Aorta (tissue), 5 donors: Measurements from ENCODE around the gene MCEMP1. TPM values are rescaled to one million over a fixed set of nuclear protein-coding genes. Genes with fewer than 3 reads are reported as not detected.

Source experiments
- ATAC-seq: fragments of 200-7000 bp; cut with Tn5 transposase; one replicate; pipeline ENCODE4 v1.9.1; 2022; ENCODE audit warnings: moderate library complexity; ENCODE audit not compliant: low FRiP score
- DNase-seq, 2 donors: peaks; one replicate each; pipeline ENCODE4 v3.0.0-alpha.2; 2020
- H3K27ac ChIP-seq, 2 donors: one replicate each; pipeline ENCODE4 v1.5.1; 2013; ENCODE audit warnings: low read length in 2 of 2, mild to moderate bottlenecking in 2 of 2, moderate library complexity in 2 of 2, control low read depth in 1 of 2, inconsistent platforms in 1 of 2, low read depth in 1 of 2
- H3K27me3 ChIP-seq, 2 donors: one replicate each; pipeline ENCODE4 v1.6.1; 2013; ENCODE audit warnings: control low read depth in 1 of 2, low read length in 1 of 2, mild to moderate bottlenecking in 1 of 2, moderate library complexity in 1 of 2; ENCODE audit not compliant: insufficient read depth in 2 of 2, control insufficient read depth in 1 of 2
- H3K36me3 ChIP-seq, 2 donors: one replicate each; pipeline ENCODE4 v1.6.1; 2013; ENCODE audit warnings: control low read depth in 1 of 2, low read length in 1 of 2, mild to moderate bottlenecking in 1 of 2; ENCODE audit not compliant: insufficient read depth in 2 of 2, control insufficient read depth in 1 of 2
- H3K4me1 ChIP-seq, 2 donors: one replicate each; pipeline ENCODE4 v1.6.1; 2013; ENCODE audit warnings: low read length in 2 of 2, control low read depth in 1 of 2, mild to moderate bottlenecking in 1 of 2, moderate library complexity in 1 of 2; ENCODE audit not compliant: insufficient read depth in 2 of 2, control insufficient read depth in 1 of 2
- H3K4me3 ChIP-seq, 2 donors: one replicate each; pipeline ENCODE4 v1.5.1; 2013; ENCODE audit warnings: low read length in 2 of 2, control low read depth in 1 of 2, mild to moderate bottlenecking in 1 of 2
- H3K9me3 ChIP-seq: one replicate; pipeline ENCODE4 v1.6.1; 2013; ENCODE audit warnings: mild to moderate bottlenecking, low read length; ENCODE audit not compliant: control insufficient read depth
- WGBS, 2 donors: extraction: QIAGEN DNeasy Blood & Tissue Kit; methylation state at CpG; one replicate each; pipeline ENCODE4 v1.1.7; 2013; 5-methylcytosine and 5-hydroxymethylcytosine counted together
- intact Hi-C, 2 donors: fragments of 100-400 bp; cut with DNase I; formaldehyde crosslinking; loops; one replicate each; pipeline versions ENCODE4 v1.14.2 to v1.15.0; 2022
- polyA plus RNA-seq, 2 donors: library from polyadenylated mRNA; stranded (reverse); fragments of 200-250 nt; gene quantifications; one replicate each; pipeline ENCODE4 v1.2.3, GENCODE V29; 2013
- total RNA-seq, 2 donors: library from RNA; stranded (reverse); fragmentation: NEBNext Ultra II Directional; extraction: Animal tissue kit (Norgen Biotek cat#: 25700); gene quantifications; one replicate each; pipeline ENCODE4 v1.2.1, GENCODE V29; 2021
- donor health status: healthy with polysubstance abuse.
- donor health status: Bipolar disorder and iron deficiency.
- donor health status: DM: no; HTN: no; CAD: no.
- donor health status: DM: no; HTN: no; CAD: no.
- donor health status: DM: yes; HTN: yes; CAD: no.

Gene MCEMP1
- total and polyA plus RNA-seq, 4 donors: 0.10 to 8.3 (median 2.5) TPM

DNA sequence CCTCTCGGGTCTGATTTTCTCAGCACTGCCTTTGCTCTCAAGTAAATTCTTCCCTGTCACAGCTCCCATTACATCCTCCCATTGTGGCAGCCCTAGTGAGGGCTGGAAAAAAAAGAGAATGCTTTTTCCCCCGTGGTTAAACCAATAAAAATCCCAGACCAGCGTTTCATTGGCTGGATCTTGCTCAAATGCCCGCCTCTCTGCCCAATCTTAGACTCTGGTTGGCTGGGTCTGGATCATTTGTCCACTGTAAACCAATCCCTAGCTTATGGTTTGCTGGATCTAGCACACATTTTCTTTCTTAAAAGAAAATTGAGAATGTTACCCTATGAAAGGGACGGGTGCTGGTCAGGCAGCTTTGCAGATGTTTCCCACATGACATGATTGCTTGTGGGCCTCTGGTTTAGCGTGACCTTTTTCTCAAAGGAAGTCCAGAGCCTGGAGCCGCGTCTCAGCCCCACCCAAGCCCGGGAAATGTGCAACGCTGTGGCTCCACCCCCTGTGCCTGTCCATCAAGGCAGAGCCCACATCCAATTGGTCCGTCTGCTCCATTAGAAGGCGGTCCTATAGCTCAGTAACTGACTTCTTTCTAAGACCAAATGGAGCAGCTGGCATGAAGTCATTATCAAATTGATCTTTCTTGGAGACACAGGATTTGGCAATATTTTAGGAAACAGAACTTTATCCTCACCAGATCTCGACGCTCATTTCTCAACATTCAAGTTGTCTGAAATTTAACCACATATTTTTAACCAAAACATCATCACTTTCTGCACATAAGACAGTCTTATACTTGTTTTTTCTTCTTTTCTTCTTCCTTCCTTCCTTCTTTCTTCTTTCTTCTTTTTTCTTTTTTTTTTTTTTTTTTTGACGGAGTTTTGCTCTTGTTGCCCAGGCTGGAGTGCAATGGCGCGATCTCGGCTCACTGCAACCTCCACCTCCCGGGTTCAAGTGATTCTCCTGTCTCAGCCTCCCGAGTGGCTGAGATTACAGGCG is 2.6 kb upstream of the MCEMP1 start:
- 46 to 57% methylated on average over 19 to 21 of the region's 21 CpGs for WGBS, 2 donors
- Histone ChIP-seq H3K4me3 (no peak overlapping the region), H3K9me3 (no peaks in the 10 kb centered on the region), H3K27ac (no peak overlapping the region), H3K36me3 (no peaks in the 10 kb centered on the region), H3K4me1 (no peaks in the 10 kb centered on the region), H3K27me3 (no peaks in the 10 kb centered on the region)
- intact Hi-C loops: loop anchor here in 1 of 2 donors (5.0 kb wide), 1 partner anchor 322 kb away; no protein-coding TSS in a partner anchor
- peak; percentile 84 to 85 for DNase-seq
- ATAC-seq: no peak

DNA sequence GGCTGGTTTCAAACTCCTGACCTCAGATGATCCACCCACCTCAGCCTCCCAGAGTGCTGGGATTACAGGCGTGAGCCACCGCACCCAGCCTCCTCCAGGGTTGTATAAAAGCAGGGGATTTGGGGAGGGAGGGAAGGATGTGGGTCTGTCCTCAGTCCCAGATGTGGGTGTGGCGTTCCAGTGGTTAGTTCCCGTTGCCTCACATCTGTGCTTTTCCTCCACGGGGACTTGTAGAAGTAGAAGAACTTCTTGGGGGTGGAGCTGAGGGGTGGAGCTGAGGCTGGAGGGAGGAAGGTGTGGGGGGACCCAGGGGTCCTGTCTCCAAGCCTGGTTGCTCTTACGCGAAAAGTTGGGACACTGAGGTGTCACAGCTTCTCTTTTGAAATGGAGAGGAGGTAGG is 514 bp upstream of the MCEMP1 start:
- Histone ChIP-seq H3K36me3 (no peaks in the 10 kb centered on the region), H3K27me3 (no peaks in the 10 kb centered on the region), H3K27ac (no peak overlapping the region), H3K9me3 (no peaks in the 10 kb centered on the region), H3K4me3 (no peak overlapping the region), H3K4me1 (no peaks in the 10 kb centered on the region)
- no peak for ATAC-seq
- intact Hi-C loops: loop anchor here in 1 of 2 donors (5.0 kb wide), 1 partner anchor 324 kb away; no protein-coding TSS in a partner anchor
- no peak for DNase-seq
- 44 to 57% methylated on average over 7 of the region's 7 CpGs for WGBS, 2 donors

DNA sequence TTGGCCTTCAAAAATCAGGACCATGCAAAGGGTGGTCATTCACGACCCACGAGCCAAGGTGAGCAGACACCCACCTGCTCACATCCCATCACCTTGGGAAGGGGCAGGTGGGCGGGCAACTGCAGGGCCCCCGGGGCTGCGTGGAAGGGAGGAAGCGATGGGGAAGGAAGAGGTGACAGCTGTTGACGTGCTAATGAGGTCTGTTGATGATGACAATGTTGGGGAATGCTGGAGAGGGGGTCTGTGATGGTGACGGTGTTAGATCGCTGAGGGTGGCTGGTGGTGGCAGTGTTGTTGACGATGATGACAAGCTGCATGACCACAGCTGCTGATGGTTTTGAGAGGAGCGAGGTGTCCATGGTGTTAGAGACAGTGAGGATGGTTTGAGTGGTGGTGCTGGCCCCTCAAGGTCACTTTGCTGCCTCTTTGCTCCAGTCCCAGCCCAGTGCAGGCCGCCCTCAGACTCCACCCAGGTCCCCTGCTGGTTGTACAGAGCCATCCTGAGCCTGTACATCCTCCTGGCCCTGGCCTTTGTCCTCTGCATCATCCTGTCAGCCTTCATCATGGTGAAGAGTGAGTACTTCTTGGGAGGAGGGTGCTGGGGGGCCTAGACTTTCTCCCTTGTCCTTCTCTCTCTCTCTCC is 900 bp downstream of the MCEMP1 start:
- ATAC-seq (no peak), DNase-seq (no peak)
- no peak overlapping the region for H3K27ac ChIP-seq
- H3K4me3 ChIP-seq: no peak overlapping the region
- 46 to 49% methylated on average over 12 of the region's 12 CpGs for WGBS, 2 donors
- no peaks in the 10 kb centered on the region for H3K27me3 ChIP-seq
- no peaks in the 10 kb centered on the region for H3K4me1 ChIP-seq
- intact Hi-C loops: loop anchor here in 1 of 2 donors (2.0 to 5.0 kb wide), 2 partner anchors 27 to 325 kb away; no protein-coding TSS in a partner anchor
- no peaks in the 10 kb centered on the region for H3K9me3 ChIP-seq
- no peaks in the 10 kb centered on the region for H3K36me3 ChIP-seq

DNA sequence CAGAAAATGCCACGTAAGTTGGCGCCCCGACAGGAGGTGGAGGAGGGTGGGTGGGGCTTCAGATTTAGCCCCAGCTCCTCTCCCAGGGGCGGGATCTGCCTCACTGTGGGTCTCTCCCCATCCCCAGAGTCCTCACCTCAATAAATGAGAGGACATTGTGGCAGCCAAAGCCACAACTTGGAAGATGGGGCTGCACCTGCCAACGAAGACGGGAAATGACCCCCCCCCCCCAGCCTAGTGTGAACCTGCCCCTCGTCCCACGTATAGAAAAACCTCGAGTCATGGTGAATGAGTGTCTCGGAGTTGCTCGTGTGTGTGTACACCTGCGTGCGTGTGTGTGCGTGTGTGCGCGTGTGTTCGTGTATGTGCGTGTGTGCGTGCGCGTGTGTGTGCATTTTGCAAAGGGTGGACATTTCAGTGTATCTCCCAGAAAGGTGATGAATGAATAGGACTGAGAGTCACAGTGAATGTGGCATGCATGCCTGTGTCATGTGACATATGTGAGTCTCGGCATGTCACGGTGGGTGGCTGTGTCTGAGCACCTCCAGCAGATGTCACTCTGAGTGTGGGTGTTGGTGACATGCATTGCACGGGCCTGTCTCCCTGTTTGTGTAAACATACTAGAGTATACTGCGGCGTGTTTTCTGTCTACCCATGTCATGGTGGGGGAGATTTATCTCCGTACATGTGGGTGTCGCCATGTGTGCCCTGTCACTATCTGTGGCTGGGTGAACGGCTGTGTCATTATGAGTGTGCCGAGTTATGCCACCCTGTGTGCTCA is 2.3 kb downstream of the MCEMP1 start:
- Histone ChIP-seq H3K9me3 (no peaks in the 10 kb centered on the region), H3K4me3 (no peak overlapping the region), H3K4me1 (no peaks in the 10 kb centered on the region), H3K27ac (no peak overlapping the region), H3K36me3 (no peaks in the 10 kb centered on the region), H3K27me3 (no peaks in the 10 kb centered on the region)
- intact Hi-C loops: loop anchor here in 1 of 2 donors (2.0 to 5.0 kb wide), 2 partner anchors 28 to 327 kb away; no protein-coding TSS in a partner anchor
- DNase-seq: peak in 1 of 2 donors; percentile 55
- no peak for ATAC-seq
- 52 to 53% methylated on average over 30 of the region's 30 CpGs for WGBS, 2 donors

DNA sequence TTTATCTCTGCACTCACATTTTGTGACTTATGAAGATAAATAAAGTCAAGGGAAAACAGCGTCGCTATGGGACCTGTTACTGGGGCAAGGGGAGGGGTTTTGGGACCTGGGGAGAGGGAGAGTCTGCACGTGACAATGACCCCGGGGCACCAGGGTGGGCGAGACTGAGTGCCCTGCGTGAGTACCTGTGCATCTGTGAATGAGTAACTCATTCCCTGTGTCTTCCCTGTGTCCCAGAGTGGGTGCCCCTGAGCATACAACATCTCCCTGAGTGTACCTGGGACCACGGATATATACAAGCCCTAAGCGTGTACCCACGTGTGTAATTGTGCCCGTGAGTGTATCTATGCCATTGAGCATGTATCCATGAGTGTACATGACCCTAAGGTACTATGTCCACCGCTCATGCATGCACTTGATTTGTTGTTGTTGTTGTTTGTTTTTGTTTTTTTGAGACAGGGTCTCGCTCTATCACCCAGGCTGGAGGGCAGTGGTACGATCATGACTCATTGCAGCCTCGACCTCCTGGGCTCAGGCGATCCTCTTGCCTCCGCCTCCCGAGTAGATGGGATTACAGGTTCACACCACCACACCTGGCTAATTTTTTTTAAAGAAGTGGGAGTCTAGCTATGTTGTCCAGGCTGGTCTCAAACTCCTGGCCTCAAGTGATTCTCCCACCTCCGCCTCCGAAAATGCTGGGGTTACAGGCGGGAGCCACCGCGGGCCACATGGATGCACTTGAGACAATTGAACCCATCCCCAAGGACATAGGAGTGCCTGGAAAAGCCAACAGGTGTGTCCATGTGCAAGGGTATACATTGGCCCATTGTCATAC is 3.1 kb downstream of the MCEMP1 start:
- DNase-seq (no peak), ATAC-seq (no peak)
- Histone ChIP-seq H3K36me3 (no peaks in the 10 kb centered on the region), H3K4me3 (no peak overlapping the region), H3K9me3 (no peaks in the 10 kb centered on the region), H3K27ac (no peak overlapping the region), H3K4me1 (no peaks in the 10 kb centered on the region), H3K27me3 (no peaks in the 10 kb centered on the region)
- intact Hi-C loops: loop anchor here (1.0 to 10.0 kb wide), 8 partner anchors 28 to 328 kb away; partner anchors contain the start of genes PET100 (in 1 of the 2) and XAB2 (in 1 of the 2)
- WGBS, 2 donors: 48 to 50% methylated on average over 22 of the region's 22 CpGs

DNA sequence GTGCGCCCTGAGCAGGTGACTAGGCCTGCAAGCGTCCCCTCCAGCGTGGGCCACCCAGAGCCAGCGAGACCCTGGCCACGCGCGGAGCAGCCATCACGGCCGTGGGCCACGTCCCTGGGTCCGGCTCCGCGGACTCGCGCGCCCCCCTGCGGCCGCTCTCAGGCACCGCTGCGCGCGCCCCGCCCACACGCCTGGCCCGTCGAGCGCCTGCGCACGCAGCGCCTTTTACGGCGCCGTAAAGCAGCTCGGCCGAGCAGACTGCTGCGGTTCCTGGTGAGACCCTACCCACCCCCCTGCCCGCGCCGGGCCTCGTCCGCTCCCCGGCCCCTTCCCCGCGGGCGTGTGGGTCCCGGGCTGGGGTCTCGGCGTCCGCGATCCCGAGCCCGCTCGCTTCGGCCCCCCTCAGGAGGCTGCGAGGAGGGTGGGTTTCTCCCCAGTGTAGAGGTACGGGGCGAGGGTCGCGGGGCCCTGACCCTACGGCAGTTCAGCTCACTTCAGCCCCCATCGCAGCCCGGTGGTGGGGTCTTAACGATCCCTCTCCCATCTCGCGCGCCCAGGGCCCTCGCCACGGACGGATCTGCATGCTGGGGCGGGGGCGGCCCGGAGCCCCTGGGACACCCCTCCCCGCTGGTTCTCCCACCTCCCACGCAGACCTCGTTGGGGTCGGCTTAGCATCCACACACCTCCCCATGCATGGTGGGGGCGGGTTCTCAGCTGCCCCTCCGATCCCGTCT is 3.9 kb downstream of the MCEMP1 start, which contains the start of gene TRAPPC5:
TSS of gene TRAPPC5 (plus strand) at position 228 of the 734 bp plus-strand sequence. CDS start 1,421 bp downstream, outside the sequence.
- H3K4me1 ChIP-seq: no peaks in the 10 kb centered on the region
- ATAC-seq (peak; percentile 96), DNase-seq (peak; percentile 90 to 96)
- H3K36me3 ChIP-seq: no peaks in the 10 kb centered on the region
- H3K4me3 ChIP-seq: peak within 1 kb of the TSS; percentile 82 to 95
- 0% methylated on average over 59 to 79 of the region's 79 CpGs for WGBS, 2 donors
- H3K27me3 ChIP-seq: no peaks in the 10 kb centered on the region
- no peaks in the 10 kb centered on the region for H3K9me3 ChIP-seq
- intact Hi-C loops: loop anchor here (1.0 to 10.0 kb wide), 6 partner anchors 28 to 326 kb away; partner anchors contain the start of genes PET100 (in 1 of the 2) and XAB2 (in 1 of the 2)
- H3K27ac ChIP-seq: no peak within 1 kb of the TSS
